HuH-7 (cell line): ENCODE measurements around the gene PRICKLE1.

Source experiments
- DNase-seq: peaks from one replicate; pipeline ENCODE4 v3.0.0; 2011; ENCODE audit warnings: low spot score

PRICKLE1 gene

GRCh38 chr12:42588524-42589464 is 752 bp downstream of the PRICKLE1 start:
- DNase-seq, result peak; percentile 41

- DNase-seq, result no peak
Measured at GRCh38 chr12:42587601-42588523, 1.7 kb downstream of the PRICKLE1 start.

- DNase-seq, result no peak
Measured at GRCh38 chr12:42586268-42586667, 3.3 kb downstream of the PRICKLE1 start.

- DNase-seq, result no peak
Measured at GRCh38 chr12:42585841-42586216, 3.7 kb downstream of the PRICKLE1 start.

GRCh38 chr12:42585154-42585840 is 4.2 kb downstream of the PRICKLE1 start:
- DNase-seq, result no peak

- DNase-seq, result no peak
Measured at GRCh38 chr12:42584651-42585111, 4.9 kb downstream of the PRICKLE1 start.

- DNase-seq, result no peak
Measured at GRCh38 chr12:42583016-42583415, 6.5 kb downstream of the PRICKLE1 start.

GRCh38 chr12:42582498-42582897 is 7.0 kb downstream of the PRICKLE1 start:
- DNase-seq, result no peak

- no peak for DNase-seq
Measured at GRCh38 chr12:42582050-42582449, 7.5 kb downstream of the PRICKLE1 start.

- DNase-seq, result no peak
Measured at GRCh38 chr12:42576374-42576773, 13.2 kb downstream of the PRICKLE1 start.

GRCh38 chr12:42575717-42576116 is 13.8 kb downstream of the PRICKLE1 start:
- no peak for DNase-seq

GRCh38 chr12:42574851-42575266 is 14.7 kb downstream of the PRICKLE1 start:
- DNase-seq, result no peak

GRCh38 chr12:42571327-42572009 is 18.1 kb downstream of the PRICKLE1 start:
- DNase-seq, result no peak

GRCh38 chr12:42570076-42570475 is 19.5 kb downstream of the PRICKLE1 start:
- no peak for DNase-seq

GRCh38 chr12:42568952-42569915 is 20.3 kb downstream of the PRICKLE1 start:
- DNase-seq, result no peak

GRCh38 chr12:42565633-42566032 is 23.9 kb downstream of the PRICKLE1 start:
- DNase-seq, result no peak

GRCh38 chr12:42564996-42565395 is 24.6 kb downstream of the PRICKLE1 start:
- no peak for DNase-seq

GRCh38 chr12:42564556-42564955 is 25.0 kb downstream of the PRICKLE1 start:
- no peak for DNase-seq

GRCh38 chr12:42560977-42561376 is 28.6 kb downstream of the PRICKLE1 start:
- DNase-seq, result no peak

- no peak for DNase-seq
Measured at GRCh38 chr12:42557586-42558172, 31.9 kb downstream of the PRICKLE1 start.
